H1 (cell line): ENCODE results near the gene IL4. TPM values are rescaled to one million over a fixed set of nuclear protein-coding genes. Genes with fewer than 3 reads are reported as not detected.

ENCODE experiments used
- CTCF ChIA-PET: fragments of 300-600 bp; sonication (Branson Sonifier 250); formaldehyde crosslinking; loops from one replicate; lab custom pipeline; 2021; ENCODE audit not compliant: partially characterized antibody; lab: Charles Lee
- POLR2A ChIA-PET: fragments of 300-600 bp; sonication (Branson Sonifier 250); formaldehyde crosslinking; loops from one replicate; lab custom pipeline; 2021; ENCODE audit warnings: inconsistent platforms; ENCODE audit not compliant: partially characterized antibody; lab: Charles Lee
- DNase-seq, 2 experiments: peaks; one replicate each; pipeline versions ENCODE4 v3.0.0 to v3.0.0-alpha.2; 2010 to 2022; ENCODE audit warnings: low spot score in 2 of 2, low read depth in 1 of 2, mixed read lengths in 1 of 2
- FAIRE-seq: peaks from 2 replicates; lab custom pipeline; 2011; peaks lifted over from hg19 to GRCh38; lab: Jason Lieb, UNC
- H2AFZ ChIP-seq: 2 replicates; pipeline ENCODE4 v1.8.1; 2012; ENCODE audit warnings: low read length, inconsistent platforms
- H2AK5ac ChIP-seq: 2 replicates; pipeline ENCODE4 v1.6.1; 2013; ENCODE audit warnings: low read depth, low read length
- H2BK120ac ChIP-seq: replicated peaks from 2 replicates; pipeline ENCODE3; 2013; ENCODE audit warnings: low read depth, low read length, inconsistent platforms
- H2BK12ac ChIP-seq: 2 replicates; pipeline ENCODE4 v1.6.1; 2013; ENCODE audit warnings: low read depth, low read length
- H2BK15ac ChIP-seq: 2 replicates; pipeline ENCODE4 v1.6.1; 2013; ENCODE audit warnings: low read length
- H2BK20ac ChIP-seq: 2 replicates; pipeline ENCODE4 v1.6.1; 2013; ENCODE audit warnings: low read length
- H2BK5ac ChIP-seq: 2 replicates; pipeline ENCODE4 v1.6.1; 2013; ENCODE audit warnings: low read depth, low read length
- H3K14ac ChIP-seq: 2 replicates; pipeline ENCODE4 v1.6.1; 2013; ENCODE audit warnings: inconsistent platforms; ENCODE audit not compliant: insufficient read length
- H3K18ac ChIP-seq: 2 replicates; pipeline ENCODE4 v1.6.1; 2013; ENCODE audit warnings: low read length; ENCODE audit errors: extremely low read depth
- H3K23ac ChIP-seq: 2 replicates; pipeline ENCODE4 v1.6.1; 2013; ENCODE audit warnings: inconsistent platforms; ENCODE audit not compliant: insufficient read length
- H3K23me2 ChIP-seq: 2 replicates; pipeline ENCODE4 v1.6.1; 2013; ENCODE audit warnings: low read depth, low read length
- H3K27ac ChIP-seq: 2 replicates; pipeline ENCODE4 v1.6.1; 2011; ENCODE audit warnings: low read depth, low read length, inconsistent platforms
- H3K27me3 ChIP-seq, 4 experiments: replicated peaks in 1 of 4; 1 replicate in 1 of 4; 2 replicates in 3 of 4; pipeline versions ENCODE4 v1.6.1 to v1.8.1; 2011 to 2013; ENCODE audit warnings: low read length in 3 of 4, mild to moderate bottlenecking in 3 of 4, inconsistent platforms in 2 of 4, mixed read lengths in 2 of 4, moderate library complexity in 1 of 4; ENCODE audit not compliant: control insufficient read depth in 3 of 4, insufficient read depth in 3 of 4; ENCODE audit errors: extremely low read depth in 1 of 4
- H3K36me3 ChIP-seq, 4 experiments: 2 replicates each; pipeline versions ENCODE4 v1.6.1 to v1.8.1; 2011 to 2013; ENCODE audit warnings: mild to moderate bottlenecking in 4 of 4, low read length in 3 of 4, moderate library complexity in 2 of 4, control low read depth in 1 of 4, inconsistent platforms in 1 of 4; ENCODE audit not compliant: insufficient read depth in 4 of 4, control insufficient read depth in 2 of 4
- H3K4ac ChIP-seq: replicated peaks from 2 replicates; pipeline ENCODE3; 2013; ENCODE audit warnings: low read length, low read depth, mixed read lengths, inconsistent platforms; ENCODE audit not compliant: insufficient read length
- H3K4me1 ChIP-seq, 4 experiments: replicated peaks in 1 of 4; 1 replicate in 1 of 4; 2 replicates in 3 of 4; pipeline versions ENCODE4 v1.6.1 to v1.8.1; 2011 to 2013; ENCODE audit warnings: low read length in 3 of 4, inconsistent platforms in 2 of 4, mixed read lengths in 1 of 4; ENCODE audit not compliant: insufficient read depth in 4 of 4, control insufficient read depth in 3 of 4
- H3K4me2 ChIP-seq, 2 experiments: 2 replicates each; pipeline versions ENCODE4 v1.6.1 to v1.8.1; 2011 to 2013; ENCODE audit warnings: low read depth in 2 of 2, low read length in 2 of 2, control low read depth in 1 of 2, inconsistent platforms in 1 of 2, mild to moderate bottlenecking in 1 of 2; ENCODE audit not compliant: insufficient read depth in 1 of 2
- H3K4me3 ChIP-seq, 4 experiments: fragments of 200-600, 300-600 bp in 1 of 4; sonication (generic), shearing (Covaris generic), sonication (Bioruptor Twin) in 1 of 4; 2 replicates each; pipeline versions ENCODE4 v1.5.1 to v1.8.1; 2011 to 2016; ENCODE audit warnings: low read length in 4 of 4, low read depth in 3 of 4, control low read depth in 2 of 4, inconsistent platforms in 2 of 4, mild to moderate bottlenecking in 2 of 4, mixed read lengths in 1 of 4, moderate library complexity in 1 of 4; ENCODE audit not compliant: insufficient read depth in 2 of 4; ENCODE audit errors: extremely low read depth in 1 of 4
- H3K56ac ChIP-seq: replicated peaks from 2 replicates; pipeline ENCODE3; 2013; ENCODE audit warnings: low read depth, mild to moderate bottlenecking, mixed read lengths, low read length, inconsistent platforms; ENCODE audit not compliant: insufficient read length
- H3K79me1 ChIP-seq: 2 replicates; pipeline ENCODE4 v1.6.1; 2013; ENCODE audit warnings: low read depth, low read length, control low read depth
- H3K79me2 ChIP-seq, 2 experiments: 2 replicates each; pipeline versions ENCODE4 v1.6.1 to v1.8.1; 2012 to 2013; ENCODE audit warnings: low read length in 2 of 2, mild to moderate bottlenecking in 2 of 2, inconsistent platforms in 1 of 2; ENCODE audit not compliant: insufficient read depth in 2 of 2, control insufficient read depth in 1 of 2
- H3K9ac ChIP-seq, 4 experiments: replicated peaks in 1 of 4; 1 replicate in 1 of 4; 2 replicates in 3 of 4; pipeline versions ENCODE4 v1.6.1 to v1.8.1; 2011 to 2013; ENCODE audit warnings: low read depth in 3 of 4, low read length in 3 of 4, control low read depth in 2 of 4, mild to moderate bottlenecking in 2 of 4, moderate library complexity in 2 of 4, inconsistent platforms in 1 of 4; ENCODE audit errors: extremely low read depth in 1 of 4
- H3K9me3 ChIP-seq, 2 experiments: 2 replicates each; pipeline versions ENCODE4 v1.6.1 to v1.8.1; 2012 to 2013; ENCODE audit warnings: mild to moderate bottlenecking in 2 of 2, moderate library complexity in 2 of 2, control low read depth in 1 of 2, inconsistent platforms in 1 of 2, low read depth in 1 of 2, low read length in 1 of 2, mixed read lengths in 1 of 2; ENCODE audit not compliant: insufficient read depth in 2 of 2
- H4K20me1 ChIP-seq, 2 experiments: replicated peaks in 1 of 2; 2 replicates each; pipeline versions ENCODE3 to v1.8.1; 2011 to 2013; ENCODE audit warnings: inconsistent platforms in 2 of 2, low read length in 2 of 2, mild to moderate bottlenecking in 1 of 2; ENCODE audit not compliant: insufficient read depth in 2 of 2, control insufficient read depth in 1 of 2
- H4K5ac ChIP-seq: 2 replicates; pipeline ENCODE4 v1.6.1; 2013; ENCODE audit warnings: low read length, low read depth, mixed read lengths, inconsistent platforms; ENCODE audit not compliant: insufficient read length
- H4K8ac ChIP-seq: 2 replicates; pipeline ENCODE4 v1.8.0; 2013; ENCODE audit warnings: mild to moderate bottlenecking, moderate library complexity, low read length, inconsistent platforms; ENCODE audit not compliant: insufficient read depth; ENCODE audit errors: extremely low read depth
- H4K91ac ChIP-seq: replicated peaks from 2 replicates; pipeline ENCODE3; 2013; ENCODE audit warnings: low read length, mixed read lengths, inconsistent platforms; ENCODE audit not compliant: insufficient read length
- BACH1 ChIP-seq: IDR thresholded peaks from 2 replicates; pipeline ENCODE4 v1.6.1; 2012; ENCODE audit warnings: low read length, improper control_type of control experiment
- BRCA1 ChIP-seq: IDR thresholded peaks from 2 replicates; pipeline ENCODE4 v1.6.1; 2012; ENCODE audit warnings: low read depth, low read length, improper control_type of control experiment
- CBX5 ChIP-seq: fragments of 300-800, 300-1000 bp; sonication (generic); IDR thresholded peaks from 2 replicates; pipeline ENCODE4 v1.7.1; 2016; ENCODE audit warnings: antibody characterized with exemption, low read length, low read depth
- CHD1 ChIP-seq: IDR thresholded peaks from 2 replicates; pipeline ENCODE4 v1.6.1; 2012; ENCODE audit warnings: low read depth, low read length, improper control_type of control experiment
- CREB1 ChIP-seq: IDR thresholded peaks from 2 replicates; pipeline ENCODE4 v1.6.1; 2012; ENCODE audit warnings: inconsistent platforms
- FOSL1 ChIP-seq: IDR thresholded peaks from 2 replicates; pipeline ENCODE4 v1.6.1; 2011; ENCODE audit warnings: mild to moderate bottlenecking, low read depth, low read length, moderate library complexity; ENCODE audit not compliant: insufficient read depth
- HDAC6 ChIP-seq: IDR thresholded peaks from one replicate; pipeline ENCODE4 v1.7.1; 2012; ENCODE audit warnings: low read depth, mild to moderate bottlenecking, inconsistent platforms, low read length, moderate library complexity
- JUND ChIP-seq: IDR thresholded peaks from 2 replicates; pipeline ENCODE4 v1.6.1; 2011; ENCODE audit warnings: mild to moderate bottlenecking, improper control_type of control experiment, low read length
- RFX5 ChIP-seq: IDR thresholded peaks from 2 replicates; pipeline ENCODE4 v1.6.1; 2011; ENCODE audit warnings: low read depth, low read length, improper control_type of control experiment, borderline replicate concordance
- TAF7 ChIP-seq: optimal IDR thresholded peaks from 2 replicates; pipeline ENCODE3; 2011; ENCODE audit warnings: low read depth, mild to moderate bottlenecking, inconsistent platforms, low read length, moderate library complexity, borderline replicate concordance
- WGBS, 2 experiments: shearing (Covaris generic) in 1 of 2; methylation state at CpG; one replicate each; pipeline versions ENCODE4 v1.1.6 to v1.1.7; 2013 to 2015; ENCODE audit warnings: low lambda C conversion rate in 2 of 2, mixed read lengths in 2 of 2, inconsistent platforms in 1 of 2, low coverage in 1 of 2, missing lambda C conversion rate in 1 of 2; ENCODE audit not compliant: insufficient replicate concordance in 2 of 2, insufficient coverage in 1 of 2, insufficient read length in 1 of 2; ENCODE audit errors: extremely low coverage in 1 of 2, missing lambda C conversion rate in 1 of 2; 5-methylcytosine and 5-hydroxymethylcytosine counted together
- polyA plus RNA-seq, 7 experiments: library from polyadenylated mRNA; depleted of rRNA in 3 of 7; stranded (reverse) in 5 of 7; unstranded in 2 of 7; fragments of >200 nt in 5 of 7; fragments of 200-250 nt in 2 of 7; gene quantifications; 1 replicate in 5 of 7; 2 replicates in 1 of 7; 4 replicates in 1 of 7; pipeline versions ENCODE4 v1.2.1 to v1.2.3, GENCODE V29; 2011 to 2013; ENCODE audit warnings: missing spikeins in 2 of 7, mixed read lengths in 2 of 7
- total RNA-seq: library from RNA; stranded (reverse); fragmentation: NEBNext Ultra II Directional; extraction: Animal tissue kit (Norgen Biotek cat#: 25700); gene quantifications from 2 replicates; pipeline ENCODE4 v1.2.1, GENCODE V29; 2021

The IL4 gene
- total and polyA plus RNA-seq, 2 of the 8 experiments (the other 6 are each of a cell fraction or from before 2014, with no cell fraction given), result not detected

DNA sequence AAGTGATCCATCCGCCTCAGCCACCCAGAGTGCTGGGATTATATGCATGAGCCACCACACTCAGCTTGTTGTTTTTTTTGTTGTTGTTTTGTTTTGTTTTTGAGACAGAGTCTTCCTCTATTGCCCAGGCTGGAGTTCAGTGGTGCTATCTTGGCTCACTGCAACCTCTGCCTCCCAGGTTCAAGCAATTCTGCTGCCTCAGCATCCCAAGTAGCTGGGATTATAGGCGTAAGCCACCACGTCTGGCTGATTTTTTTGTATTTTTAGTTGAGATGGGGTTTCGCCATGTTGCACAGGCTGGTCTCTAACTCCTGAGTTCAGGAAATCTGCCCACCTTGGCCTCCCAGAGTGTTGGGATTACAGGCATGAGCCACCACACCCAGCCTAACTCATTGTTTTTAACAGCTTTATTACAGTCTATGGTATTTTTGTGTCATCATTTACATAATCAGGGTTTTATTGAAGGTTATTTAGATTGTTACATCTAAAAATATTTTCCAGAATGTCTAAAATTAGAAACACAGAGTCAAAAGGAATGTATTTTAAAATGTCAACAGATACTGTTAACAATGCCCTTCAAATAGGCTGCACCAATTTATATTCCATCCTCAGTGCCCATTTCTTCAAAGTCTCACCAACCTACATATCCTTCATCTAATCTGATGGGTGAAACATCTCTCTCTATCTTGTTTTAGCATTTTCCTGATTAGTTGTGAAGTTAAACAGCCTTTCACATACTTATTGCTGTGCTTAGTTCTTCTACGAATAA, 44.9 kb downstream of the IL4 start:
- CTCF ChIA-PET, result interaction anchor here (1.1 to 3.1 kb wide), 2 partner anchors 10 to 192 kb away, joined by 3 to 9 read pairs; no protein-coding TSS in a partner anchor
- Histone ChIP-seq H3K4me2 (no peak overlapping the region), H2BK5ac (no peak overlapping the region), H3K27ac (no peak overlapping the region), H3K56ac (no peak overlapping the region), H3K18ac (no peak overlapping the region), H4K20me1 (no peaks in the 10 kb centered on the region), H2BK120ac (no peak overlapping the region), H2AFZ (no peak overlapping the region), H3K79me1 (no peaks in the 10 kb centered on the region), H2BK20ac (no peak overlapping the region), H3K23me2 (no peaks in the 10 kb centered on the region), H3K79me2 (no peaks in the 10 kb centered on the region), H4K91ac (no peak overlapping the region), H2AK5ac (no peak overlapping the region), H2BK12ac (no peak overlapping the region), H3K9ac (no peak overlapping the region), H4K8ac (no peak overlapping the region), H3K9me3 (no peaks in the 10 kb centered on the region), H3K23ac (no peak overlapping the region), H3K14ac (no peak overlapping the region), H3K27me3 (no peaks in the 10 kb centered on the region), H3K4ac (no peak overlapping the region), H2BK15ac (no peak overlapping the region), H3K4me3 (no peak overlapping the region), H3K36me3 (no peaks in the 10 kb centered on the region), H4K5ac (no peak overlapping the region), H3K4me1 (no peaks in the 10 kb centered on the region)
- TF ChIP-seq BACH1 (no peak), CHD1 (no peak), CREB1 (no peak), TAF7 (no peak), FOSL1 (no peak), JUND (no peak), HDAC6 (no peak), RFX5 (no peak), CBX5 (no peak), BRCA1 (no peak)
- no peak for FAIRE-seq
- WGBS, 2 experiments, result 92% methylated on average over 5 of the region's 5 CpGs; no CpG with 5 or more reads in 1 of the 2 experiments
- DNase-seq, result no peak
- POLR2A ChIA-PET, result interaction anchor here (1.0 kb wide), 1 partner anchor 10 kb away, joined by 3 read pairs; no protein-coding TSS in a partner anchor
